Measurements from ENCODE around the gene ANXA6. TPM values are rescaled to one million over a fixed set of nuclear protein-coding genes. Genes with fewer than 3 reads are reported as not detected.
A peak's percentile ranks its signal among the peaks of the same experiment; 100 is the strongest.

ANXA6 gene
- total RNA-seq, 2 donors from 2014 or later: 204 to 235 TPM

- Histone ChIP-seq H3K9me3 (ENCODE audit: control insufficient read depth, low read length) (no peaks in the 10 kb centered on the region), H3K4me3 (ENCODE audit: low read length) (no peak overlapping the region), H3K36me3 (ENCODE audit: control insufficient read depth, insufficient read depth, low read length) (peaks cover 94% of the 10 kb centered on the region), H3K27ac (ENCODE audit: low read depth, low read length) (no peak overlapping the region), H3K4me1 (ENCODE audit: control insufficient read depth, insufficient read depth, low read length) (no peaks in the 10 kb centered on the region), H3K27me3 (ENCODE audit: control insufficient read depth, insufficient read depth, low read length, poor library complexity, severe bottlenecking) (no peaks in the 10 kb centered on the region), H3K9ac (ENCODE audit: extremely low read depth, low read length, poor library complexity, severe bottlenecking) (no peak overlapping the region)
- TF ChIP-seq CTCF (conservative IDR thresholded peaks at IDR 0.05): no peak
- Mint-ChIP-seq H3K36me3 (ENCODE audit: low read depth) (peaks cover 78% of the 10 kb centered on the region), H3K27ac (peak overlapping the region; percentile 57), H3K9me3 (no peaks in the 10 kb centered on the region), H3K4me3 (no peak overlapping the region), H3K27me3 (ENCODE audit: insufficient read depth) (no peaks in the 10 kb centered on the region), H3K4me1 (peaks cover 4% of the 10 kb centered on the region)
- no peak for DNase-seq
- WGBS, 2 experiments (ENCODE audit: insufficient coverage in 1 of 2, insufficient read length in 1 of 2): 67 to 71% methylated on average over 3 to 4 of the region's 4 CpGs
These were observed 28.8 kb downstream of the ANXA6 start for GRCh38 chr5:151128817-151129216.

GRCh38 chr5:151127926-151128325, 29.7 kb downstream of the ANXA6 start:
- Mint-ChIP-seq H3K36me3 (ENCODE audit: low read depth) (peaks cover 75% of the 10 kb centered on the region), H3K27me3 (ENCODE audit: insufficient read depth) (no peaks in the 10 kb centered on the region), H3K27ac (no peak overlapping the region), H3K4me1 (peaks cover 4% of the 10 kb centered on the region), H3K9me3 (no peaks in the 10 kb centered on the region), H3K4me3 (no peak overlapping the region)
- no peaks in the 10 kb centered on the region for H3K9me3 ChIP-seq (ENCODE audit: control insufficient read depth, low read length)
- H3K4me3 ChIP-seq (ENCODE audit: low read length): no peak overlapping the region
- H3K9ac ChIP-seq (ENCODE audit: extremely low read depth, low read length, poor library complexity, severe bottlenecking): no peak overlapping the region
- no peak overlapping the region for H3K27ac ChIP-seq (ENCODE audit: low read depth, low read length)
- H3K4me1 ChIP-seq (ENCODE audit: control insufficient read depth, insufficient read depth, low read length): no peaks in the 10 kb centered on the region
- no peak for DNase-seq
- no peaks in the 10 kb centered on the region for H3K27me3 ChIP-seq (ENCODE audit: control insufficient read depth, insufficient read depth, low read length, poor library complexity, severe bottlenecking)
- TF ChIP-seq CTCF (conservative IDR thresholded peaks at IDR 0.05): no peak
- WGBS, 2 experiments (ENCODE audit: insufficient coverage in 1 of 2, insufficient read length in 1 of 2): 96% methylated on average over 8 of the region's 8 CpGs; no CpG with 5 or more reads in 1 of the 2 experiments
- H3K36me3 ChIP-seq (ENCODE audit: control insufficient read depth, insufficient read depth, low read length): peaks cover 94% of the 10 kb centered on the region

GRCh38 chr5:151126199-151126645, 31.4 kb downstream of the ANXA6 start:
- Histone ChIP-seq H3K9me3 (ENCODE audit: control insufficient read depth, low read length) (no peaks in the 10 kb centered on the region), H3K4me1 (ENCODE audit: control insufficient read depth, insufficient read depth, low read length) (no peaks in the 10 kb centered on the region), H3K9ac (ENCODE audit: extremely low read depth, low read length, poor library complexity, severe bottlenecking) (no peak overlapping the region), H3K27ac (ENCODE audit: low read depth, low read length) (no peak overlapping the region), H3K36me3 (ENCODE audit: control insufficient read depth, insufficient read depth, low read length) (peaks cover 94% of the 10 kb centered on the region), H3K4me3 (ENCODE audit: low read length) (no peak overlapping the region), H3K27me3 (ENCODE audit: control insufficient read depth, insufficient read depth, low read length, poor library complexity, severe bottlenecking) (no peaks in the 10 kb centered on the region)
- H3K27ac Mint-ChIP-seq: peak overlapping the region; percentile 79
- peak; percentile 92 for DNase-seq
- H3K4me3 Mint-ChIP-seq: no peak overlapping the region
- peaks cover 77% of the 10 kb centered on the region for H3K36me3 Mint-ChIP-seq (ENCODE audit: low read depth)
- peak; percentile 89 for TF ChIP-seq CTCF (conservative IDR thresholded peaks at IDR 0.05)
- H3K27me3 Mint-ChIP-seq (ENCODE audit: insufficient read depth): no peaks in the 10 kb centered on the region
- no peaks in the 10 kb centered on the region for H3K9me3 Mint-ChIP-seq
- 39 to 50% methylated on average over 5 to 9 of the region's 9 CpGs for WGBS, 2 experiments (ENCODE audit: insufficient coverage in 1 of 2, insufficient read length in 1 of 2)
- peaks cover 4% of the 10 kb centered on the region for H3K4me1 Mint-ChIP-seq

Data from endodermal cell (in vitro differentiated cells).